Vagina (tissue), 2 donors: Measurements from ENCODE around the gene HAO1. TPM values are rescaled to one million over a fixed set of nuclear protein-coding genes. Genes with fewer than 3 reads are reported as not detected.
"Not testable (repeated sequence)": the region's sequence is repeated elsewhere in the genome, so short reads cannot be mapped to it uniquely, and the experiment has no call there.

Experiments used
- DNase-seq, 2 donors: peaks; one replicate each; pipeline ENCODE4 v3.0.0-alpha.2; 2017; ENCODE audit errors: extremely low spot score in 2 of 2
- H3K27ac ChIP-seq: fragments of 200-600 bp; sonication (generic); one replicate; pipeline ENCODE4 v1.5.1; 2019
- H3K27me3 ChIP-seq: fragments of 200-600 bp; sonication (generic); one replicate; pipeline ENCODE4 v1.5.1; 2019
- H3K36me3 ChIP-seq, 2 donors: fragments of 200-600 bp; sonication (generic); one replicate each; pipeline ENCODE4 v1.5.1; 2017 to 2019
- H3K4me1 ChIP-seq: fragments of 200-600 bp; sonication (generic); one replicate; pipeline ENCODE4 v1.5.1; 2019
- H3K4me3 ChIP-seq, 2 donors: fragments of 200-600 bp; sonication (generic); 1 replicate in 1 of 2; 2 replicates in 1 of 2; pipeline ENCODE4 v1.5.1; 2016 to 2019
- H3K9me3 ChIP-seq: fragments of 200-600 bp; sonication (generic); one replicate; pipeline ENCODE4 v1.5.1; 2019
- CTCF ChIP-seq, 3 experiments: fragments of 450-650 bp in 2 of 3; fragments of 200-600 bp in 1 of 3; sonication (generic) in 1 of 3; IDR thresholded peaks; one replicate each; pipeline ENCODE4 v1.5.1; 2017 to 2019; ENCODE audit warnings: antibody characterized with exemption in 3 of 3, mild to moderate bottlenecking in 2 of 3, moderate library complexity in 2 of 3
- POLR2A ChIP-seq, 2 donors: fragments of 450-650 bp; IDR thresholded peaks; one replicate each; pipeline ENCODE4 v1.6.1; 2017; ENCODE audit warnings: antibody characterized with exemption in 2 of 2, mild to moderate bottlenecking in 2 of 2, moderate library complexity in 2 of 2
- POLR2AphosphoS5 ChIP-seq, 2 donors: sonication (generic); formaldehyde crosslinking; IDR thresholded peaks; one replicate each; pipeline ENCODE4 v1.9.0; 2017; ENCODE audit warnings: antibody characterized with exemption in 2 of 2, mild to moderate bottlenecking in 2 of 2, low read depth in 1 of 2; ENCODE audit not compliant: insufficient read depth in 1 of 2
- intact Hi-C: fragments of 100-400 bp; cut with DNase I; formaldehyde crosslinking; loops from one replicate; pipeline ENCODE4 v1.15.1; 2023
- small RNA-seq: library from RNA; depleted of rRNA; stranded (forward); fragments of <200 nt; gene quantifications from one replicate; pipeline ENCODE3, GENCODE V24; 2016
- total RNA-seq: library from RNA; depleted of rRNA; stranded (reverse); fragments of >200 nt; gene quantifications from one replicate; pipeline ENCODE4 v1.2.3, GENCODE V29; 2016

Gene HAO1
- total RNA-seq, 1 donor from 2014 or later: not detected

GRCh38 chr20:7843613-7844012, 96.6 kb downstream of the HAO1 start:
- TF ChIP-seq POLR2AphosphoS5 (IDR thresholded peaks at IDR 0.05; ENCODE audit: insufficient read depth in 1 of 2, low read depth in 1 of 2): no peak
- Histone ChIP-seq H3K9me3 (no peaks in the 10 kb centered on the region), H3K4me1 (peaks cover 7% of the 10 kb centered on the region), H3K27ac (no peak overlapping the region), H3K4me3 (no peak overlapping the region), H3K27me3 (no peaks in the 10 kb centered on the region), H3K36me3 (no peaks in the 10 kb centered on the region)
- intact Hi-C loops: no loop called here
- no peak for DNase-seq

- H3K27me3 ChIP-seq: no peaks in the 10 kb centered on the region
- H3K27ac ChIP-seq: no peak overlapping the region
- TF ChIP-seq POLR2AphosphoS5 (IDR thresholded peaks at IDR 0.05; ENCODE audit: insufficient read depth in 1 of 2, low read depth in 1 of 2): no peak
- TF ChIP-seq POLR2A (IDR thresholded peaks at IDR 0.05): no peak
- TF ChIP-seq CTCF (IDR thresholded peaks at IDR 0.05): no peak
- H3K4me1 ChIP-seq: peaks cover 7% of the 10 kb centered on the region
- no peaks in the 10 kb centered on the region for H3K36me3 ChIP-seq
- no peak overlapping the region for H3K4me3 ChIP-seq
- intact Hi-C loops: no loop called here
- H3K9me3 ChIP-seq: no peaks in the 10 kb centered on the region
- no peak for DNase-seq
Observed at GRCh38 chr20:7841971-7842310, 98.3 kb downstream of the HAO1 start.

- TF ChIP-seq POLR2A (IDR thresholded peaks at IDR 0.05): no peak
- TF ChIP-seq CTCF (IDR thresholded peaks at IDR 0.05): no peak
- TF ChIP-seq POLR2AphosphoS5 (IDR thresholded peaks at IDR 0.05; ENCODE audit: insufficient read depth in 1 of 2, low read depth in 1 of 2): no peak
- H3K36me3 ChIP-seq: no peaks in the 10 kb centered on the region
- H3K4me3 ChIP-seq: no peak overlapping the region
- DNase-seq: no peak
- peaks cover 7% of the 10 kb centered on the region for H3K4me1 ChIP-seq
- no peaks in the 10 kb centered on the region for H3K27me3 ChIP-seq
- intact Hi-C loops: no loop called here
- no peaks in the 10 kb centered on the region for H3K9me3 ChIP-seq
- H3K27ac ChIP-seq: no peak overlapping the region
Observed at GRCh38 chr20:7841291-7841970, 98.8 kb downstream of the HAO1 start.

GRCh38 chr20:7836076-7836475, 104.2 kb downstream of the HAO1 start:
- Histone ChIP-seq H3K9me3 (no peaks in the 10 kb centered on the region), H3K27ac (no peak overlapping the region), H3K4me1 (no peaks in the 10 kb centered on the region), H3K27me3 (no peaks in the 10 kb centered on the region), H3K4me3 (no peak overlapping the region), H3K36me3 (no peaks in the 10 kb centered on the region)
- TF ChIP-seq POLR2AphosphoS5 (IDR thresholded peaks at IDR 0.05; ENCODE audit: insufficient read depth in 1 of 2, low read depth in 1 of 2) (no peak), POLR2A (IDR thresholded peaks at IDR 0.05) (no peak), CTCF (IDR thresholded peaks at IDR 0.05) (no peak)
- intact Hi-C loops: no loop called here
- no peak for DNase-seq

- H3K4me1 ChIP-seq, H3K27ac ChIP-seq, H3K27me3 ChIP-seq, intact Hi-C loops, H3K36me3 ChIP-seq, H3K4me3 ChIP-seq, H3K9me3 ChIP-seq, DNase-seq: not testable (repeated sequence)
Observed at GRCh38 chr20:7834441-7834840, 105.8 kb downstream of the HAO1 start.

Small RNA genes within 50 kb of the gene (small RNA-seq; reads per million reads assigned to genes)
- not detected for gene AL021879.1

Other genes with a start within 250 kb of the HAO1 start
- gene TMX4, start 79.3 kb upstream of the HAO1 start, total RNA-seq: 33.9 TPM
- gene PLCB1, start 191.8 kb upstream of the HAO1 start, total RNA-seq: 32.4 TPM